ENCODE data around the gene LPP. TPM values are rescaled to one million over a fixed set of nuclear protein-coding genes. Genes with fewer than 3 reads are reported as not detected.

LPP gene
- total RNA-seq, 3 donors from 2014 or later (not counting 1 experiment from before 2014, with no cell fraction given) = 137 to 163 (median 149) TPM

DNA sequence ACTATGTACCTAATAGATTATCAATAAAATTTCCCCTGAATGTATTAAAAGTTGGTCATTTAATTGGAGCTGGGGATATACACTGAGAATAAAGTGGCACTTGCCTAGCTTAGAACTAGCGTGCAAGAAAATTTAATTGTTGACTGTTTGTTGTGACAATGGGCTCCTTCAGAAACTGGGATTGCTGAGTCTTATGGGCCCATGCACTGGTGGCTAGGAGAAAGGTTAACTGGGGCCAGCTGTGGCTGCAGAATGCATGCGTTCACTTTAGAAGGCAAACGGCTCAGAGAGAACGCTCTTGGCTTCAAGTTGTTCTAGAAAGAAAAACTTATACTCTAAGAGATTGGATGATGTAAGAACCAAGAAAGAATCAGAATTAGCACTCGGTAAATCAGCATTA, 18.7 kb upstream of the LPP start:
- H3K36me3 ChIP-seq (ENCODE audit: control insufficient read depth, insufficient read depth, low read length) = no peaks in the 10 kb centered on the region
- Mint-ChIP-seq H3K36me3 (no peaks in the 10 kb centered on the region), H3K4me3 (no peak overlapping the region), H3K9me3 (no peaks in the 10 kb centered on the region), H3K27me3 (ENCODE audit: low read depth in 2 of 2) (no peaks in the 10 kb centered on the region), H3K4me1 (no peaks in the 10 kb centered on the region), H3K27ac (no peak overlapping the region)
- DNase-seq (no peak), ATAC-seq (no peak)
- no peak overlapping the region for H3K27ac ChIP-seq (ENCODE audit: low read length)
- intact Hi-C loops (cut with micrococcal nuclease) = no loop called here
- no peak overlapping the region for H3K4me3 ChIP-seq (ENCODE audit: low read length)
- no peaks in the 10 kb centered on the region for H3K4me1 ChIP-seq (ENCODE audit: control insufficient read depth, insufficient read depth, low read length)
- WGBS (ENCODE audit: insufficient coverage) = over 99% methylated on average over 4 of the region's 5 CpGs
- TF ChIP-seq CTCF (IDR thresholded peaks at IDR 0.05) = no peak
- no peaks in the 10 kb centered on the region for H3K27me3 ChIP-seq (ENCODE audit: control insufficient read depth, insufficient read depth, low read length)
- H3K9me3 ChIP-seq (ENCODE audit: control insufficient read depth, insufficient read depth, low read length) = no peaks in the 10 kb centered on the region

GRCh38 chr3:188137051-188137450, 16.9 kb upstream of the LPP start:
- no peaks in the 10 kb centered on the region for H3K4me1 ChIP-seq (ENCODE audit: control insufficient read depth, insufficient read depth, low read length)
- intact Hi-C loops (cut with micrococcal nuclease) = no loop called here
- Mint-ChIP-seq H3K27me3 (ENCODE audit: low read depth in 2 of 2) (no peaks in the 10 kb centered on the region), H3K27ac (no peak overlapping the region), H3K9me3 (no peaks in the 10 kb centered on the region), H3K4me3 (no peak overlapping the region), H3K36me3 (no peaks in the 10 kb centered on the region), H3K4me1 (peaks cover 0 to under 1% of the 10 kb centered on the region in 2 donors)
- ATAC-seq (peak in 1 of 3 donors; percentile 58), DNase-seq (no peak)
- H3K9me3 ChIP-seq (ENCODE audit: control insufficient read depth, insufficient read depth, low read length) = no peaks in the 10 kb centered on the region
- TF ChIP-seq CTCF (IDR thresholded peaks at IDR 0.05) = no peak
- H3K27ac ChIP-seq (ENCODE audit: low read length) = no peak overlapping the region
- H3K4me3 ChIP-seq (ENCODE audit: low read length) = no peak overlapping the region
- 60% methylated on average over 1 of the region's 1 CpG for WGBS (ENCODE audit: insufficient coverage)
- H3K27me3 ChIP-seq (ENCODE audit: control insufficient read depth, insufficient read depth, low read length) = no peaks in the 10 kb centered on the region
- H3K36me3 ChIP-seq (ENCODE audit: control insufficient read depth, insufficient read depth, low read length) = no peaks in the 10 kb centered on the region

DNA sequence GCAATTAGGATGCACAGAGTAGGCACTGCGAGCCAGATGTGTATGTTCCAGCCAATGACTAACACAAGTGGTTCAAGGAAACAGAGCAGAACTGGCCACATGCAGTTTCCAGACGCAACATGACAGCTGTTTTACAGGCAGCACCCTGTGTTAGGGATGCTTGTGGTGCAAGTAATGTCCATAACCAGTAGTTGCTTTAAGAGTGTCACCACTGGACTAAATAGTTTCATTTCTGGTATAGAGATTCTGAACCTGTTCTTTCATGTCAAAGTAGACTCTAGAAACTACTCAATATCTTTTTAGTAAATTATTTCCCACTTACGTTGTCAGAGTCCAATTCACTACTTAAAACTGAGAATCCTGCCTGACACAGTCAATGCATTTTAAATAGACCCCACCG, 14.5 kb upstream of the LPP start:
- no peak for TF ChIP-seq CTCF (IDR thresholded peaks at IDR 0.05)
- Histone ChIP-seq H3K36me3 (ENCODE audit: control insufficient read depth, insufficient read depth, low read length) (no peaks in the 10 kb centered on the region), H3K4me1 (ENCODE audit: control insufficient read depth, insufficient read depth, low read length) (no peaks in the 10 kb centered on the region), H3K9me3 (ENCODE audit: control insufficient read depth, insufficient read depth, low read length) (no peaks in the 10 kb centered on the region), H3K27me3 (ENCODE audit: control insufficient read depth, insufficient read depth, low read length) (no peaks in the 10 kb centered on the region), H3K27ac (ENCODE audit: low read length) (no peak overlapping the region), H3K4me3 (ENCODE audit: low read length) (no peak overlapping the region)
- Mint-ChIP-seq H3K4me3 (no peak overlapping the region), H3K36me3 (no peaks in the 10 kb centered on the region), H3K27me3 (ENCODE audit: low read depth in 2 of 2) (peaks cover 0 to 5% of the 10 kb centered on the region in 2 donors), H3K27ac (no peak overlapping the region), H3K9me3 (no peaks in the 10 kb centered on the region), H3K4me1 (peaks cover 0 to 4% of the 10 kb centered on the region in 2 donors)
- DNase-seq (no peak), ATAC-seq (no peak)
- WGBS (ENCODE audit: insufficient coverage) = 91% methylated on average over 4 of the region's 4 CpGs
- intact Hi-C loops (cut with micrococcal nuclease) = no loop called here

GRCh38 chr3:188146219-188146618, 7.7 kb upstream of the LPP start:
- H3K4me3 Mint-ChIP-seq = no peak overlapping the region
- H3K36me3 ChIP-seq (ENCODE audit: control insufficient read depth, insufficient read depth, low read length) = no peaks in the 10 kb centered on the region
- intact Hi-C loops (cut with micrococcal nuclease) = no loop called here
- no peaks in the 10 kb centered on the region for H3K27me3 ChIP-seq (ENCODE audit: control insufficient read depth, insufficient read depth, low read length)
- H3K27me3 Mint-ChIP-seq (ENCODE audit: low read depth in 2 of 2) = peaks cover 0 to 5% of the 10 kb centered on the region in 2 donors
- no peak for TF ChIP-seq CTCF (IDR thresholded peaks at IDR 0.05)
- no peaks in the 10 kb centered on the region for H3K9me3 ChIP-seq (ENCODE audit: control insufficient read depth, insufficient read depth, low read length)
- ATAC-seq (no peak), DNase-seq (no peak)
- no peak overlapping the region for H3K27ac ChIP-seq (ENCODE audit: low read length)
- H3K9me3 Mint-ChIP-seq = no peaks in the 10 kb centered on the region
- H3K4me1 ChIP-seq (ENCODE audit: control insufficient read depth, insufficient read depth, low read length) = no peaks in the 10 kb centered on the region
- WGBS (ENCODE audit: insufficient coverage) = 100% methylated on average over 2 of the region's 2 CpGs
- H3K27ac Mint-ChIP-seq = no peak overlapping the region
- H3K4me3 ChIP-seq (ENCODE audit: low read length) = no peak overlapping the region
- peaks cover 14 to 22% of the 10 kb centered on the region in 2 donors for H3K4me1 Mint-ChIP-seq
- no peaks in the 10 kb centered on the region for H3K36me3 Mint-ChIP-seq
